Smooth muscle cell of the brain vasculature (primary cell): ENCODE results near the gene ADK.
"Not testable (repeated sequence)": the region's sequence is repeated elsewhere in the genome, so short reads cannot be mapped to it uniquely, and the experiment has no call there.

ENCODE experiments used
- DNase-seq: peaks from one replicate; pipeline ENCODE4 v3.0.0-alpha.2; 2012; ENCODE audit warnings: low read depth, low spot score

The ADK gene

GRCh38 chr10:74485283-74485682 is 334.3 kb downstream of the ADK start:
- DNase-seq, result no peak

DNA sequence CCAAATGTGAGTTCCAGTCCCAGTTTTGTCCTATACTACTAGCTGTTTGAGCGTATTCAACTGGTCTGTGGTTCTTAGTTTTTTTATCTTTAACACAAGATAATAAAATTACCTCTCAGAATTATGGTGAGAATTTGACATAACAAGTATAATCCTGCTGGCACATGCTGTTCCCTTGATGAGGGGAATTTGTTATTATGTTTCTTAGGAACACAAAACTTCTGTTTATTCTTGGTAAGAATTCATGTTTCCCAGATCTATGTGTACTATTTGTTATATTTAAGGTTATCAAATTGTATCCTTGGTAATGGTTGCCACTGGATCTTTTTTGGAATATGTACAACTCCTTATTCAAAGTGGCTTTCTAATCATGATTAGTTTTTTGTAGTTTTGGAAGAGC is 335.6 kb downstream of the ADK start:
- no peak for DNase-seq

DNA sequence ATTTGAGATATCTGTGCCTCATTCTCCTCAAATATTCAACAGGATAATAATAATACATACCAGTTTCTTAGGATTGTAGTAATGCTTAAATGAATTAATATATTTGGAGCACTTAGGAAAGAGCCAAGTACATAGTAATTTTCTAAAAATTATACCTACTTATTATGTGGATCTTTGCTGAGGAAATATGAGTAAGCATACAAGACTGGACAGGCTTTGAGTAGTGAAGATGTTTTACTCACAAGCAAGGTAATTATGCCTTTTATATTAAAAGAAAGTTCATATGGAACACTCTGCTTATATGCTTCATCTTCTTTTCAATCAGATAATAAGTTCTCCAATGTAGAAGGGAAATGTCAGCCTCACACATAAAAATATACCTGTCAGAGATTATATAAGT is 337.9 kb downstream of the ADK start:
- DNase-seq, result no peak

- no peak for DNase-seq
Measured at GRCh38 chr10:74490551-74490950, 339.5 kb downstream of the ADK start.

DNA sequence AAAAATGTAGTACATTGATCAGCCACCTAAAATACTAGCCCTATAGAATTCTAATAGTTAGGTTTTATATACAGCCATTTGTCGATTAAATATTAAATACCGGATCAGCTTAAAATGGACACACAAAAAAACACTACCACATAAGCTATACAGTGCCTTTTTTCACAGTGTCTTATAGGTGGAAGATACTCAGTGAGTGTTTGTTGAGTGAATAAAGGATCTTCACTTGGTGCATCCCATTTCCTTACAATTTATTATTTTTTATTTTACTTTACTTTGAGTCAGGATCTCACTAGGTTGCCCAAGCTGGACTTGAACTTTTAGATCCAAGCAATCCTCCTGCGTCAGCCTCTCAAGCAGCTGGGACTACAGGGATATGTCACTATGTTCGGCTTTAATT is 340.0 kb downstream of the ADK start:
- no peak for DNase-seq

DNA sequence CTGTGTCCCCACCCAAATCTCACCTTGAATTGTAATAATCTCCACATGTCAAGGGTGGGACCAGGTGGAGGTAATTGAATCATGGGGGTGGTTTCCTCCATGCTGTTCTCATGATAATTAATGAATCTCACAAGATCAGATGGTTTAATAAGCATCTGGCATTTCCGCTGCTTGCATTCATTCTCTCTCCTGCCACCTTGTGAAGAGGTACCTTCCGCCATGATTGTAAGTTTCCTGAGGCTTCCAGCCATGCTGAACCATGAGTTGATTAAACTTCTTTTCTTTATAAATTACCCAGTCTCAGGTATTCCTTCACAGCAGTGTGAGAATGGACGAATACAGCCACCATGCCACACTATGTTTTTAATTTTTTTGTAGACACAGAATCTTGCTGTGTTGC is 345.3 kb downstream of the ADK start:
- DNase-seq, result not testable (repeated sequence)

DNA sequence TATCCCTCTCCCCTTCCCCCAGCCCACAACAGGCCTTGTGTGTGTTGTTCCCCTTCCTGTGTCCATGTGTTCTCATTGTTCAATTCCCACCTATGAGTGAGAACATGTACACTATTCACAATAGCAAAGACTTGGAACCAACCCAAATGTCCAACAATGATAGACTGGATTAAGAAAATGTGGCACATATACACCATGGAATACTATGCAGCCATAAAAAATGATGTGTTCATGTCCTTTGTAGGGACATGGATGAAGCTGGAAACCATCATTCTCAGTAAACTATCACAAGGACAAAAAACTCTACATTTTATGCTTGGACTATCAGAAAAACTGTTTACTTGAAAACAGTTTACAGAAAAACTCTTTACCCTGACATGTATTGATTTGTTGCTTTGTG is 347.6 kb downstream of the ADK start:
- not testable (repeated sequence) for DNase-seq

GRCh38 chr10:74500026-74500704 is 349.1 kb downstream of the ADK start:
- no peak for DNase-seq

- DNase-seq, result no peak
Measured at GRCh38 chr10:74500816-74501215, 349.8 kb downstream of the ADK start.

GRCh38 chr10:74502963-74503608 is 352.1 kb downstream of the ADK start:
- no peak for DNase-seq

DNA sequence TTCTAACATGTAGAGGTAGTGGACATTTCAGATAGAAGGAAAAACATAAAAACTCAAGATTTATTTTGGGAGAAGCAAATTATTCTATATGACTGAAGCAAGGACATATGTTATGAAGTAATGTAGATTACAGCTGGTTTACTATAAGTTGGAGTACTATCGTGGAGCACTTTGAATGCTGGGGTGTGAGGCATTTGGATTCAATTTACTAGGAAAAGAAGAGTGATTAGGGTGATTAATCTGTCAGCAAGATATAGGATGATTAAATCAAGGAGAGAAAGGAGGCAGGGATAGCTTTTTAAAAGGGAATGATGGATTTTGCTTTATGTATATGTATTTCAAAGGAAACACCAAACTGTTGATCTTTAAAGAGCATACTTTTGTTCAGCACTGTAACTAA is 356.9 kb downstream of the ADK start:
- no peak for DNase-seq

DNA sequence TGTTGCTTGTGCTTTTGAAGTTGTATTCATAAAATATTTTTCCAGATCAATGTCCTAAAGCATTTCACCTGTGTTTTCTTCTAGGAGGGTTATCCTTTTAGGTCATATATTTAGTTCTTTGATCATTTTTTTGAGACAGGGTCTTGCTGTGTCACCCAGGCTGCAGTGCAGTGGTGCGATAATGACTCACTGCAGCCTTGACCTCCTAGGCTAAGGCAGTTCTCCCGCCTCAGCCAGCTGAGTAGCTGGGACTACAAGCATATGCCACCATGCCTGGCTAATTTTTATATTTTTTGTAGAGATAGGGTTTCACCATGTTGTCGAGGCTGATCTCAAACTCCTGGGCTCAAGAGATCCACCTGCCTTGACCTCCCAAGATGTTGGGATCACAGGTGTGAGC is 359.6 kb downstream of the ADK start:
- no peak for DNase-seq

GRCh38 chr10:74511051-74511450 is 360.0 kb downstream of the ADK start:
- no peak for DNase-seq

- DNase-seq, result no peak
Measured at GRCh38 chr10:74514322-74514721, 363.3 kb downstream of the ADK start.

GRCh38 chr10:74518061-74518460 is 367.0 kb downstream of the ADK start:
- no peak for DNase-seq

DNA sequence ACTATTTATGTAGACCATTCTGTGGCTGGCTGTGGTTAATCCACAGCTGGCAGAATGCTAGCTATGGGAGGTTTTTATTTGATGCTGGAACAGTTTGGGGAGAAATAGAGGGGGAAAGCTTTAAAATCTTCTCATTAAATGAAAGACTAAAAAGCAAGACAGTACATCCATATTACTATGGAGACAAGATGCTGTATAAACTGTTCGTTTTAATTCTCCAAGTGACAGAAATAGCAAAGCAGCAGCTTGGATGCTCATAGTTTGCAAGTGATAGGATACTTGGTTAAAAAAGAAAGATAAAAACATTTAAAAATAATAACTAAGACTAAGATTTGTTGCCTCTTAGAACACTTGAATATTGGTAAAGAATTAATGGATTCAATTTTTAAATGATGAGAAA is 370.5 kb downstream of the ADK start:
- DNase-seq, result no peak

DNA sequence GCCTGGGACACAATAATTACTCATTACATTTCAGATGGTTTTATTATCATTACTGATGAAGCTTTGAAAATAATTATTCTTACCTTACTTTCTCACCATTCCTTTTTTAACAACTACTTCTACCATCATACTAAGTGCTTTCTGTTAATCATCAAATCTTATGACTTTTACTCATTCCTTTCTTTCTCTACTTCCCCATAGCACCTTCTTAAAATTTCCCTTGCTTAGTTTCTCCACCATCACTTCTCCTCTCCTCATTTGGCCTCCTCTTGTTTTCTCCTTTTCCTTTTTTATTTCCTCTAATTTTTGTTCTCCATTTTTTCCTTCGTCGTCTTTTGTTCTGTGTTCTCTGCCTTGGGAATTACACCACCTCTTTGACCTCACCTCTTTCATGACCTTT is 372.2 kb downstream of the ADK start:
- no peak for DNase-seq

- no peak for DNase-seq
Measured at GRCh38 chr10:74525885-74526284, 374.9 kb downstream of the ADK start.

- not testable (repeated sequence) for DNase-seq
Measured at GRCh38 chr10:74527611-74528010, 376.6 kb downstream of the ADK start.

GRCh38 chr10:74529205-74529604 is 378.2 kb downstream of the ADK start:
- DNase-seq, result no peak

GRCh38 chr10:74530981-74531380 is 380.0 kb downstream of the ADK start:
- no peak for DNase-seq

DNA sequence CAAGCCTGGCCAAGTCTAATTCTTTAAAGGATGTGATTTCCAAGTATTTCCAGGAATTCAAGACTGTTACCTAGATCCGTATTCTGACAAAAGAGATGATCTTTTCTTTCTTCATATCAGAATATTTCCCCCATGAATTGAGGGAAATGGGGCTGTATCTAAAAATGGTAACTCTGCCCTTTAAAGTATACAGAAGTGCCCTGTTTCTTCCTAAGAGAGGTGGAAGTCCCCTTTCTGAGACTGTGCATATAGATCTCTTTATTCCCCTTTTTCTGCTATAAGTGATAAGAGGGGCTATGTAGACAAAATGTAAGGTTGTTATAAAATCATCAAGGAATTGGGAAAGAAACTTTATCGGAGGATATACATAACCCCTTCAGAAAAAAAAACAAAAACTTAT is 388.3 kb downstream of the ADK start:
- DNase-seq, result no peak

- DNase-seq, result no peak
Measured at GRCh38 chr10:74541375-74541774, 390.4 kb downstream of the ADK start.

DNA sequence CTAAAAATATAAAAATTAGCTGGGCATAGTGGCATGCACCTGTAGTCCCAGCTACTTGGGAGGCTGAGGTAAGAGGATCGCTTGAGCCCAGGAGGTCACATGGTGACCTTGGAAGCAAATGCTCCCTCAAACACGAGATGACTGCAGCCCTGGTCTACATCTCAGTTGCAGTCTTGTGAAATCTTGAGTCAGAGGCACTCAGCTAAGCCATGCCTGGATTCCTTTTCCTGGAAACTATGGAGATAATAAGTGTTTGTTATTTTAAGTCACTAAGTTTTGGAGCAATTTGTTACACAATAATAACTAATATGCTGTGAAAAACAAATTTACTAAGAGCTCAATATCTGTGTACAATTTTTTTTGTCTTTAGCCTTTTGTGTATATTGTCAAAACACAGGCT is 391.1 kb downstream of the ADK start:
- DNase-seq, result no peak
